Peyer's patch (tissue), 4 donors: ENCODE results near the gene TMPRSS13.

Source experiments
- POLR2A ChIP-seq, 2 donors: fragments of 450-650 bp; IDR thresholded peaks; one replicate each; pipeline ENCODE4 v1.5.1; 2017; ENCODE audit warnings: antibody characterized with exemption in 2 of 2, mild to moderate bottlenecking in 2 of 2, moderate library complexity in 2 of 2
- TF ChIP-seq, protein P1 (sequence below), 6 experiments: fragments of 450-650 bp in 4 of 6; fragments of 200-600 bp in 2 of 6; sonication (generic) in 1 of 6; IDR thresholded peaks; one replicate each; pipeline ENCODE4 v1.5.1; 2017 to 2019; ENCODE audit warnings: antibody characterized with exemption in 6 of 6, mild to moderate bottlenecking in 3 of 6, moderate library complexity in 1 of 6

DNA sequence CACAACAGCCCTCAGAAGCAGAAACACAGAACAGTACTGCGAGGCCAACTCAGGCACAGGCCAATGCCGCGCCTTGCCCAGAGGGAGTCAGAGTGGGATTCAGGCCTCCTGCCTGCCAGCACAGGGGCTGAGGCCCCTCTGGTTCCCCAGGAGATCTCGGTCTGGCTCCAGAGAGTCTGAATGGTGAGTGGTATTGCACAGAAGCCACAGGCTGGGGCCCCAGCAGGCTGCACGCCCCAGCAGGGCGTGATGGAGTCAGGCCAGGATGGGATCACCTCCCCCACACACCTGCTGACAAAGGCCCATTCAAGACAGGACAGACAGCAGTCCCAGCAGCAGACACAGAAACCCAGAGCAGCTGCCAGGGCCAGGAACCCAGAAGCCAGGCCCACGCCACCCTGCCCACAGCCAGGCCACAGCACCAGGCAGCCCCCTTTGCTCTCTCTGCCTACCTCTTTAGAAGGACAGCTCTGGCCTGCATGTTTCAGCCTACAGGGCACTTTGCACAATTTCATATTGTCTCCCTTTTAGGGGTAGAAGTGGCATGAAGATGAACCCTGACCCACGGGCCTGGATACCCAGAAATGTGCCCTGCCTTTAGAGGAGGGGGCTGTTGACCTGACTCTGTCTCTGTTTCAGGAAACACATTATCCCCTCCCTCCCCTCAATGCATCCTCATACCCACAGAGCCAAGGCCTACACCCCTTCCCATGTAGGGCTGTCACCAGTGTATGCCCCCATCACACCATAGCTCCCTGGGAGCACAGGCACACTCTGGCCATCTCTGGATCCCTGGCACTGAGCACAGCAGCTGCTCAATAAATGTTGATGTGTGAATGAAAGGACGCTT is 58.9 kb downstream of the TMPRSS13 start:
- no peak for TF ChIP-seq POLR2A (IDR thresholded peaks at IDR 0.05)
- TF ChIP-seq, protein P1, sequence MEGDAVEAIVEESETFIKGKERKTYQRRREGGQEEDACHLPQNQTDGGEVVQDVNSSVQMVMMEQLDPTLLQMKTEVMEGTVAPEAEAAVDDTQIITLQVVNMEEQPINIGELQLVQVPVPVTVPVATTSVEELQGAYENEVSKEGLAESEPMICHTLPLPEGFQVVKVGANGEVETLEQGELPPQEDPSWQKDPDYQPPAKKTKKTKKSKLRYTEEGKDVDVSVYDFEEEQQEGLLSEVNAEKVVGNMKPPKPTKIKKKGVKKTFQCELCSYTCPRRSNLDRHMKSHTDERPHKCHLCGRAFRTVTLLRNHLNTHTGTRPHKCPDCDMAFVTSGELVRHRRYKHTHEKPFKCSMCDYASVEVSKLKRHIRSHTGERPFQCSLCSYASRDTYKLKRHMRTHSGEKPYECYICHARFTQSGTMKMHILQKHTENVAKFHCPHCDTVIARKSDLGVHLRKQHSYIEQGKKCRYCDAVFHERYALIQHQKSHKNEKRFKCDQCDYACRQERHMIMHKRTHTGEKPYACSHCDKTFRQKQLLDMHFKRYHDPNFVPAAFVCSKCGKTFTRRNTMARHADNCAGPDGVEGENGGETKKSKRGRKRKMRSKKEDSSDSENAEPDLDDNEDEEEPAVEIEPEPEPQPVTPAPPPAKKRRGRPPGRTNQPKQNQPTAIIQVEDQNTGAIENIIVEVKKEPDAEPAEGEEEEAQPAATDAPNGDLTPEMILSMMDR (IDR thresholded peaks at IDR 0.05): no peak
